Panc1 (cell line): ENCODE measurements around the gene TMEM247. TPM values are rescaled to one million over a fixed set of nuclear protein-coding genes. Genes with fewer than 3 reads are reported as not detected.

Experiments
- ATAC-seq: fragments of 200-7000 bp; cut with Tn5 transposase; 2 replicates; pipeline ENCODE4 v1.9.1; 2020; ENCODE audit warnings: mild to moderate bottlenecking, moderate library complexity
- BruUV-seq: library from RNA; stranded (reverse); fragments of 400-500 nt; replicated peaks from 2 replicates; lab custom pipeline; 2021; lab: Mats Ljungman, UMichigan
- CTCF ChIA-PET: fragments of 300-600 bp; sonication (Branson Sonifier 250); formaldehyde crosslinking; loops from one replicate; lab custom pipeline; 2022; ENCODE audit warnings: antibody characterized with exemption; lab: Charles Lee
- POLR2A ChIA-PET: fragments of 300-600 bp; sonication (Branson Sonifier 250); formaldehyde crosslinking; loops from one replicate; lab custom pipeline; 2022; ENCODE audit warnings: antibody characterized with exemption; lab: Charles Lee
- DNase-seq: peaks from one replicate; pipeline ENCODE4 v3.0.0-alpha.2; 2010; ENCODE audit warnings: low read depth, low spot score
- H3K27ac ChIP-seq: 2 replicates; pipeline ENCODE4 v1.5.1; 2011; ENCODE audit warnings: mild to moderate bottlenecking, low read length, inconsistent platforms
- H3K27me3 ChIP-seq: fragments of 200-500 bp; sonication (Bioruptor generic); 2 replicates; pipeline ENCODE4 v1.6.0; 2014; ENCODE audit warnings: low read length, inconsistent platforms; ENCODE audit not compliant: control insufficient read depth, insufficient read depth
- H3K36me3 ChIP-seq: fragments of 200-500 bp; sonication (Bioruptor generic); 2 replicates; pipeline ENCODE4 v1.5.1; 2014; ENCODE audit warnings: inconsistent platforms, mild to moderate bottlenecking, low read length, moderate library complexity; ENCODE audit not compliant: control insufficient read depth, insufficient read depth
- H3K4me1 ChIP-seq: 2 replicates; pipeline ENCODE4 v1.5.1; 2011; ENCODE audit warnings: inconsistent platforms, mild to moderate bottlenecking, low read length, moderate library complexity; ENCODE audit not compliant: control insufficient read depth, insufficient read depth
- H3K4me3 ChIP-seq, 2 experiments: 2 replicates each; pipeline ENCODE4 v1.5.1; 2011 to 2012; ENCODE audit warnings: low read depth in 2 of 2, low read length in 2 of 2, mild to moderate bottlenecking in 2 of 2, inconsistent platforms in 1 of 2, moderate library complexity in 1 of 2
- H3K9me3 ChIP-seq: fragments of 200-500 bp; sonication (Bioruptor generic); 2 replicates; pipeline ENCODE4 v1.5.1; 2014; ENCODE audit warnings: low read depth, mild to moderate bottlenecking, inconsistent platforms, low read length, moderate library complexity; ENCODE audit not compliant: control insufficient read depth, insufficient read depth
- POLR2AphosphoS5 ChIP-seq: IDR thresholded peaks from 2 replicates; pipeline ENCODE4 v1.6.1; 2012; ENCODE audit warnings: mild to moderate bottlenecking, low read depth, low read length, moderate library complexity
- SIN3A ChIP-seq: IDR thresholded peaks from 2 replicates; pipeline ENCODE4 v1.6.1; 2012; ENCODE audit warnings: low read depth, mild to moderate bottlenecking, low read length, moderate library complexity, borderline replicate concordance; ENCODE audit not compliant: insufficient read depth
- TCF7L2 ChIP-seq: IDR thresholded peaks from 2 replicates; pipeline ENCODE4 v1.6.1; 2011; ENCODE audit warnings: mild to moderate bottlenecking, low read depth, low read length, inconsistent platforms
- in situ Hi-C: cut with HindIII; loops from 2 replicates; pipeline ENCODE4 v1.10.0; 2016; ENCODE audit warnings: low sequenced_read_pairs, low pct_unique_long_range_greater_than_20kb
- intact Hi-C: fragments of 100-400 bp; cut with micrococcal nuclease; formaldehyde crosslinking; loops from one replicate; pipeline ENCODE4 v1.10.0; 2022; ENCODE audit not compliant: unreplicated experiment
- total RNA-seq: library from RNA; stranded (reverse); gene quantifications from one replicate; pipeline ENCODE4 v1.2.1, GENCODE V29; 2021; ENCODE audit not compliant: unreplicated experiment
- TF ChIP-seq, protein P1 (sequence below), 2 experiments: IDR thresholded peaks; 2 replicates each; pipeline ENCODE4 v1.6.1; 2011 to 2012; ENCODE audit warnings: low read depth in 2 of 2, control low read depth in 1 of 2, low read length in 1 of 2, mild to moderate bottlenecking in 1 of 2, moderate library complexity in 1 of 2; ENCODE audit not compliant: insufficient read depth in 1 of 2
- TF ChIP-seq, protein P2 (sequence below): fragments of 450-650 bp; IDR thresholded peaks from 2 replicates; pipeline ENCODE4 v1.5.1; 2017; ENCODE audit warnings: mild to moderate bottlenecking

TMEM247 gene
- total RNA-seq, 1 experiment from 2014 or later, result not detected

- no peak for ATAC-seq
- Histone ChIP-seq H3K27ac (no peak overlapping the region), H3K27me3 (no peaks in the 10 kb centered on the region), H3K36me3 (no peaks in the 10 kb centered on the region), H3K9me3 (no peaks in the 10 kb centered on the region), H3K4me1 (no peaks in the 10 kb centered on the region), H3K4me3 (no peak overlapping the region)
- intact Hi-C loops, result no loop called here
- no peak for DNase-seq
- ChIA-PET POLR2A (no interaction called here), CTCF (no interaction called here)
- no TSS peak for BruUV-seq
- TF ChIP-seq POLR2AphosphoS5 (no peak), TCF7L2 (no peak), SIN3A (no peak)
- TF ChIP-seq, protein P1, sequence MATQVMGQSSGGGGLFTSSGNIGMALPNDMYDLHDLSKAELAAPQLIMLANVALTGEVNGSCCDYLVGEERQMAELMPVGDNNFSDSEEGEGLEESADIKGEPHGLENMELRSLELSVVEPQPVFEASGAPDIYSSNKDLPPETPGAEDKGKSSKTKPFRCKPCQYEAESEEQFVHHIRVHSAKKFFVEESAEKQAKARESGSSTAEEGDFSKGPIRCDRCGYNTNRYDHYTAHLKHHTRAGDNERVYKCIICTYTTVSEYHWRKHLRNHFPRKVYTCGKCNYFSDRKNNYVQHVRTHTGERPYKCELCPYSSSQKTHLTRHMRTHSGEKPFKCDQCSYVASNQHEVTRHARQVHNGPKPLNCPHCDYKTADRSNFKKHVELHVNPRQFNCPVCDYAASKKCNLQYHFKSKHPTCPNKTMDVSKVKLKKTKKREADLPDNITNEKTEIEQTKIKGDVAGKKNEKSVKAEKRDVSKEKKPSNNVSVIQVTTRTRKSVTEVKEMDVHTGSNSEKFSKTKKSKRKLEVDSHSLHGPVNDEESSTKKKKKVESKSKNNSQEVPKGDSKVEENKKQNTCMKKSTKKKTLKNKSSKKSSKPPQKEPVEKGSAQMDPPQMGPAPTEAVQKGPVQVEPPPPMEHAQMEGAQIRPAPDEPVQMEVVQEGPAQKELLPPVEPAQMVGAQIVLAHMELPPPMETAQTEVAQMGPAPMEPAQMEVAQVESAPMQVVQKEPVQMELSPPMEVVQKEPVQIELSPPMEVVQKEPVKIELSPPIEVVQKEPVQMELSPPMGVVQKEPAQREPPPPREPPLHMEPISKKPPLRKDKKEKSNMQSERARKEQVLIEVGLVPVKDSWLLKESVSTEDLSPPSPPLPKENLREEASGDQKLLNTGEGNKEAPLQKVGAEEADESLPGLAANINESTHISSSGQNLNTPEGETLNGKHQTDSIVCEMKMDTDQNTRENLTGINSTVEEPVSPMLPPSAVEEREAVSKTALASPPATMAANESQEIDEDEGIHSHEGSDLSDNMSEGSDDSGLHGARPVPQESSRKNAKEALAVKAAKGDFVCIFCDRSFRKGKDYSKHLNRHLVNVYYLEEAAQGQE (IDR thresholded peaks at IDR 0.05; ENCODE audit: insufficient read depth in 1 of 2, low read depth in 2 of 2, low read length in 1 of 2), result no peak
- TF ChIP-seq, protein P2, sequence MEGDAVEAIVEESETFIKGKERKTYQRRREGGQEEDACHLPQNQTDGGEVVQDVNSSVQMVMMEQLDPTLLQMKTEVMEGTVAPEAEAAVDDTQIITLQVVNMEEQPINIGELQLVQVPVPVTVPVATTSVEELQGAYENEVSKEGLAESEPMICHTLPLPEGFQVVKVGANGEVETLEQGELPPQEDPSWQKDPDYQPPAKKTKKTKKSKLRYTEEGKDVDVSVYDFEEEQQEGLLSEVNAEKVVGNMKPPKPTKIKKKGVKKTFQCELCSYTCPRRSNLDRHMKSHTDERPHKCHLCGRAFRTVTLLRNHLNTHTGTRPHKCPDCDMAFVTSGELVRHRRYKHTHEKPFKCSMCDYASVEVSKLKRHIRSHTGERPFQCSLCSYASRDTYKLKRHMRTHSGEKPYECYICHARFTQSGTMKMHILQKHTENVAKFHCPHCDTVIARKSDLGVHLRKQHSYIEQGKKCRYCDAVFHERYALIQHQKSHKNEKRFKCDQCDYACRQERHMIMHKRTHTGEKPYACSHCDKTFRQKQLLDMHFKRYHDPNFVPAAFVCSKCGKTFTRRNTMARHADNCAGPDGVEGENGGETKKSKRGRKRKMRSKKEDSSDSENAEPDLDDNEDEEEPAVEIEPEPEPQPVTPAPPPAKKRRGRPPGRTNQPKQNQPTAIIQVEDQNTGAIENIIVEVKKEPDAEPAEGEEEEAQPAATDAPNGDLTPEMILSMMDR, result no peak
- in situ Hi-C loops, result no loop called here
These were observed 29.4 kb downstream of the TMEM247 start for GRCh38 chr2:46508759-46509158.

GRCh38 chr2:46509804-46510203 is 30.4 kb downstream of the TMEM247 start:
- DNase-seq (no peak), ATAC-seq (no peak)
- no peaks in the 10 kb centered on the region for H3K36me3 ChIP-seq
- TF ChIP-seq, protein P1 (IDR thresholded peaks at IDR 0.05; ENCODE audit: insufficient read depth in 1 of 2, low read depth in 2 of 2, low read length in 1 of 2), result no peak
- TF ChIP-seq, protein P2, result no peak
- TF ChIP-seq POLR2AphosphoS5 (no peak), TCF7L2 (no peak), SIN3A (no peak)
- H3K27ac ChIP-seq, result no peak overlapping the region
- no peaks in the 10 kb centered on the region for H3K9me3 ChIP-seq
- in situ Hi-C loops (no loop called here), intact Hi-C loops (no loop called here)
- no peak overlapping the region for H3K4me3 ChIP-seq
- no peaks in the 10 kb centered on the region for H3K4me1 ChIP-seq
- no peaks in the 10 kb centered on the region for H3K27me3 ChIP-seq
- POLR2A ChIA-PET, result no interaction called here
- no TSS peak for BruUV-seq
- CTCF ChIA-PET, result no interaction called here
